Measurements from ENCODE around the gene SLX4IP. TPM values are rescaled to one million over a fixed set of nuclear protein-coding genes. Genes with fewer than 3 reads are reported as not detected.

The SLX4IP gene
- total and polyA plus RNA-seq, 2 of the 13 experiments (the other 11 are each of a cell fraction or from before 2014, with no cell fraction given) = 3.6 to 7.3 TPM

GRCh38 chr20:10671919-10672623, 237.0 kb downstream of the SLX4IP start (continued):
- TF ChIP-seq ZBTB49 (CRISPR knock-in tag; IDR thresholded peaks at IDR 0.05; ENCODE audit: borderline replicate concordance) (no peak), MIER2 (CRISPR knock-in tag; IDR thresholded peaks at IDR 0.05) (no peak), ZNF598 (CRISPR knock-in tag; IDR thresholded peaks at IDR 0.05; ENCODE audit: borderline replicate concordance) (no peak), ZNF280B (CRISPR knock-in tag; IDR thresholded peaks at IDR 0.05; ENCODE audit: borderline replicate concordance) (no peak), ZNF713 (CRISPR knock-in tag; IDR thresholded peaks at IDR 0.05) (no peak; the same call in 1 of the 2 replicates), ZUFSP (CRISPR knock-in tag; IDR thresholded peaks at IDR 0.05; ENCODE audit: borderline replicate concordance) (no peak), ZNF329 (CRISPR knock-in tag; IDR thresholded peaks at IDR 0.05; ENCODE audit: low read depth) (0 out of 2 replicates have a peak, but pooled peaks have one; percentile 44), IKZF1 (IDR thresholded peaks at IDR 0.05) (no peak), CHD2 (IDR thresholded peaks at IDR 0.05; ENCODE audit: low read depth, low read length) (no peak), EHMT2 (IDR thresholded peaks at IDR 0.05; ENCODE audit: borderline replicate concordance, low read depth, low read length) (no peak), RAD51 (IDR thresholded peaks at IDR 0.05; ENCODE audit: borderline replicate concordance) (no peak), ATF1 (CRISPR knock-in tag; IDR thresholded peaks at IDR 0.05) (no peak), ZNF333 (CRISPR knock-in tag; IDR thresholded peaks at IDR 0.05; ENCODE audit: borderline replicate concordance) (no peak; the same call in 1 of the 2 replicates), SRSF4 (IDR thresholded peaks at IDR 0.05; ENCODE audit: low read depth, low read length, poor library complexity, severe bottlenecking) (no peak), ZBTB2 (CRISPR knock-in tag; IDR thresholded peaks at IDR 0.05; ENCODE audit: low read depth) (no peak), ZNF737 (CRISPR knock-in tag; IDR thresholded peaks at IDR 0.05; ENCODE audit: borderline replicate concordance) (no peak), ZBTB10 (CRISPR knock-in tag; IDR thresholded peaks at IDR 0.05; ENCODE audit: borderline replicate concordance) (peak; percentile 60; the same call in 1 of the 2 replicates), ZFX (CRISPR knock-in tag; IDR thresholded peaks at IDR 0.05; ENCODE audit: low read depth) (no peak)
